Measurements from ENCODE around the gene LRFN2. TPM values are rescaled to one million over a fixed set of nuclear protein-coding genes. Genes with fewer than 3 reads are reported as not detected.

Gene LRFN2
- total RNA-seq, 1 experiment from 2014 or later: 26.6 TPM

DNA sequence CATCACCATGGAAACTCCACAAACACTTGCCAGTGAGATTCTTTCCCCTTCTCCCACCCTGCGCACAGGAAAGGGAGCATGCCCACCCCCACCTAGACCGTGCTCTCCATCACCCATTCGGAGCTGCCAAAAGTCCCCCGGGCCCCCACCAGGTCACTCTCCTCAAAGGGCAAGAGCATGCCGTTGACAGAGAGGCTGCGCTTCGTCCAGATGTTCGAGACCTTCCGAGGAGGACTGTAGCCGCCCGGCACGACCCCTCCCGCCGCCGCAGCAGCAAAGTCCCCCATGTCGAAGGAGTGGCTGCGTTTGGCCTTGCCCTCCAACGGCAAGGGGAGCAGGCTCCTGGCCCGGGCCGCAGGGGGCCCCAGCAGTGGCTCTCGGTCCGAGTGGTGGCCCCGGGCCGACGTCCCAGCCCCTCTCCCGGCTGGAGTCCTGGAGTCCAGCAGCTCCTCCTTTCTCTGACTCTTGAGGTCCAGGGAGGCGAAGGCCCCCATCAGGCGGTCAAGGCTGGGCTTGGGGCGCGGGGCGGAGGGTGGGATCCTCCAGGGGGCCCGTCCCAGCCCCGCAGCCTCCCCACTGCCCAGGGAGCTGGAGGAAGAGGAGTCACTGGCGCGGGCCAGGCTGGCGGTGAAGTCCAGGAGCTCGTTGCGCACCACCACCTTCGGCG, 195.2 kb downstream of the LRFN2 start:
- Histone ChIP-seq H3K4me3 (ENCODE audit: low read depth, low read length, poor library complexity, severe bottlenecking) (no peak overlapping the region), H3K27ac (ENCODE audit: low read depth, low read length, poor library complexity, severe bottlenecking) (no peak overlapping the region), H3K36me3 (ENCODE audit: insufficient read depth, low read length, poor library complexity, severe bottlenecking) (no peaks in the 10 kb centered on the region), H3K4me1 (ENCODE audit: insufficient read depth, low read length, poor library complexity, severe bottlenecking) (no peaks in the 10 kb centered on the region), H3K9me3 (ENCODE audit: low read depth, low read length, poor library complexity, severe bottlenecking) (no peaks in the 10 kb centered on the region), H3K27me3 (replicated peaks; ENCODE audit: insufficient read depth, low read depth, low read length, poor library complexity) (no peaks in the 10 kb centered on the region)
- no TSS peak for BruUV-seq (replicated peaks)
- ChIA-PET POLR2A (ENCODE audit: low non-redundant PET) (no interaction called here), CTCF (no interaction called here)
- no peak for DNase-seq (ENCODE audit: low spot score)
- intact Hi-C loops (cut with micrococcal nuclease; ENCODE audit: unreplicated experiment): no loop called here
- TF ChIP-seq EZH2 (IDR thresholded peaks at IDR 0.05; ENCODE audit: borderline replicate concordance, low read depth, low read length, poor library complexity, severe bottlenecking): no peak
- TF ChIP-seq, protein P1, sequence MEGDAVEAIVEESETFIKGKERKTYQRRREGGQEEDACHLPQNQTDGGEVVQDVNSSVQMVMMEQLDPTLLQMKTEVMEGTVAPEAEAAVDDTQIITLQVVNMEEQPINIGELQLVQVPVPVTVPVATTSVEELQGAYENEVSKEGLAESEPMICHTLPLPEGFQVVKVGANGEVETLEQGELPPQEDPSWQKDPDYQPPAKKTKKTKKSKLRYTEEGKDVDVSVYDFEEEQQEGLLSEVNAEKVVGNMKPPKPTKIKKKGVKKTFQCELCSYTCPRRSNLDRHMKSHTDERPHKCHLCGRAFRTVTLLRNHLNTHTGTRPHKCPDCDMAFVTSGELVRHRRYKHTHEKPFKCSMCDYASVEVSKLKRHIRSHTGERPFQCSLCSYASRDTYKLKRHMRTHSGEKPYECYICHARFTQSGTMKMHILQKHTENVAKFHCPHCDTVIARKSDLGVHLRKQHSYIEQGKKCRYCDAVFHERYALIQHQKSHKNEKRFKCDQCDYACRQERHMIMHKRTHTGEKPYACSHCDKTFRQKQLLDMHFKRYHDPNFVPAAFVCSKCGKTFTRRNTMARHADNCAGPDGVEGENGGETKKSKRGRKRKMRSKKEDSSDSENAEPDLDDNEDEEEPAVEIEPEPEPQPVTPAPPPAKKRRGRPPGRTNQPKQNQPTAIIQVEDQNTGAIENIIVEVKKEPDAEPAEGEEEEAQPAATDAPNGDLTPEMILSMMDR (conservative IDR thresholded peaks at IDR 0.05; ENCODE audit: low read depth, low read length): no peak

DNA sequence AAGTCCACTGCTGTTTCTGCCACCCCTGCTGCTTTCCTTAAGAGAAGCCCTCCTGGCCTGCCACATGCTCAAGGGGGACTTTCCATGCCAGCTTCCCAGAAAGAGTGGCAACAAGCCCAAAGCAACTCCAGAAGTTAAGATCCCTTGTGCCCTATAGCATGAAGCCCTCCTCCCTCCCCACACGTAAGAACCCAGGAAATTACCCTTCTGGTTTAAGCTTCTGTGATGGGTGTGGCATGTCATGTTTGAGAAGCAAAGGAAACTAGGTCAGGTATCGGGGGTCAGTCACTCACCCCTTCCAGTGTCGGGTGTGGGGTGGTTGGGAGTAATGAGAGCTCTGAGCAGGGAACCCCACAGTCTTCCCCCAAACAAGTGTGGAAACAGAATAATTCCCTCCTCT, 196.1 kb downstream of the LRFN2 start:
- POLR2A ChIA-PET (ENCODE audit: low non-redundant PET): no interaction called here

DNA sequence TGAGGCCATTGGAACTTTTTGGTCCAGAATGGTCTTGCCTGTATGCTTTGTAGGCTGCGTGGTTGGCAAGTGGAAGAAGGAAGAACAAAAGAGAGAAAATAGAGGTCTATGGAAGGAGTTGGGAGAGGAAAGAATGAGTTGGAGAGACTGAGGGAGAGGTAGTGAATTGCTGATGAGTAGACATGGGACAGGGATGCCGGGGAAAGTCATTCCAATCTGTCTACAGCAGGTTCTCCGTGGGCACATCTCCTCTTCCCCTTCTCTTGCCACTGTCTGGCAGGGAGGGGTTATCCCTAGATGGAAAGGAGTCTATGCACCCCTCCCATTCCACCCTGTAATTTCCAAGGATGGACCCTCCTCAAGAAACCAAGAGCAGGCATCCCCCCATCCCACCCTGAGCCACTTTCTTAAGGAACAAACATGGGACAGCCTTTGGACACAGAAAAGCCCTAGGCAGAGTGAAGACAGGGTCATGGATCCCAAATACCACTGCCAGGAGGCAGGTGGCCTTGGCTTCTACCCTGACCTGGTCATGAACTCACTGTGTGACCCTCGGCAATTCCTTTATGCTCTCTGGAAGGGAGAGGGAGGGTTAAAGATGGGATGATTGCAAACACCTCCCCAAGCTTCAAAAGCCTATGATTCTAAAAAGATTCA, 196.9 kb downstream of the LRFN2 start:
- no peak overlapping the region for H3K4me3 ChIP-seq (ENCODE audit: low read depth, low read length, poor library complexity, severe bottlenecking)
- TF ChIP-seq, protein P1 (conservative IDR thresholded peaks at IDR 0.05; ENCODE audit: low read depth, low read length): no peak
- H3K4me1 ChIP-seq (ENCODE audit: insufficient read depth, low read length, poor library complexity, severe bottlenecking): no peaks in the 10 kb centered on the region
- intact Hi-C loops (cut with micrococcal nuclease; ENCODE audit: unreplicated experiment): no loop called here
- H3K27ac ChIP-seq (ENCODE audit: low read depth, low read length, poor library complexity, severe bottlenecking): no peak overlapping the region
- no peaks in the 10 kb centered on the region for H3K27me3 ChIP-seq (replicated peaks; ENCODE audit: insufficient read depth, low read depth, low read length, poor library complexity)
- no peaks in the 10 kb centered on the region for H3K36me3 ChIP-seq (ENCODE audit: insufficient read depth, low read length, poor library complexity, severe bottlenecking)
- no peaks in the 10 kb centered on the region for H3K9me3 ChIP-seq (ENCODE audit: low read depth, low read length, poor library complexity, severe bottlenecking)
- ChIA-PET POLR2A (ENCODE audit: low non-redundant PET) (no interaction called here), CTCF (no interaction called here)
- DNase-seq (ENCODE audit: low spot score): no peak
- BruUV-seq (replicated peaks): no TSS peak

More for the DNA sequence above, 196.1 kb downstream of the LRFN2 start:
- Histone ChIP-seq H3K9me3 (ENCODE audit: low read depth, low read length, poor library complexity, severe bottlenecking) (no peaks in the 10 kb centered on the region), H3K4me1 (ENCODE audit: insufficient read depth, low read length, poor library complexity, severe bottlenecking) (no peaks in the 10 kb centered on the region), H3K27me3 (replicated peaks; ENCODE audit: insufficient read depth, low read depth, low read length, poor library complexity) (no peaks in the 10 kb centered on the region), H3K4me3 (ENCODE audit: low read depth, low read length, poor library complexity, severe bottlenecking) (no peak overlapping the region), H3K27ac (ENCODE audit: low read depth, low read length, poor library complexity, severe bottlenecking) (no peak overlapping the region), H3K36me3 (ENCODE audit: insufficient read depth, low read length, poor library complexity, severe bottlenecking) (no peaks in the 10 kb centered on the region)
- no TSS peak for BruUV-seq (replicated peaks)
- intact Hi-C loops (cut with micrococcal nuclease; ENCODE audit: unreplicated experiment): no loop called here
- DNase-seq (ENCODE audit: low spot score): no peak
- CTCF ChIA-PET: no interaction called here
- TF ChIP-seq, protein P1 (conservative IDR thresholded peaks at IDR 0.05; ENCODE audit: low read depth, low read length): no peak
- no peak for TF ChIP-seq EZH2 (IDR thresholded peaks at IDR 0.05; ENCODE audit: borderline replicate concordance, low read depth, low read length, poor library complexity, severe bottlenecking)
